Activated gamma-delta T cell treated with anti-CD3 and anti-CD28 coated beads, Interleukin-2, amount 50 U/mL, for 16 hours (primary cell): ENCODE data around the gene NRCAM.
"Not testable (repeated sequence)": the region's sequence is repeated elsewhere in the genome, so short reads cannot be mapped to it uniquely, and the experiment has no call there.

Source experiments
- DNase-seq: peaks from one replicate; pipeline ENCODE4 v3.0.0-alpha.2; 2020; ENCODE audit warnings: low read depth

NRCAM gene

DNA sequence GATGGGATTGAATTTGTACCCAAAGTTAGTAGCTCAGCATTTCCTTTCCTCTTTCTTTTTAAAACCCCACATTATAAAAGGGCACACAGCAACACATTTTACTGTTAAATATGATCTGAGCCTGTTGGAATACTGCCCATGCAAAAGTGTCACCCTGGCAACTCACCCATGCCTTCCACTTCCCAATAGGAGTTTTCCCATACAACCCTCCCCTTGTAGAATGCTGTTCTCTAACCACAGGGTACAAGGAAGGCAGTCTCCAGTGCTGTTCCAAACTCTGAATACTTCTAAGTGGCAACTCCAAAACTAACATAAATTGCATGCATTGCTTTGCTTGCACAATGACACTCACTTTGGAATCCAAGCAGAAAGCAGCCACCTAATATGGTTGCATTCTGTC lies 60.8 kb downstream of the NRCAM start:
- no peak for DNase-seq

DNA sequence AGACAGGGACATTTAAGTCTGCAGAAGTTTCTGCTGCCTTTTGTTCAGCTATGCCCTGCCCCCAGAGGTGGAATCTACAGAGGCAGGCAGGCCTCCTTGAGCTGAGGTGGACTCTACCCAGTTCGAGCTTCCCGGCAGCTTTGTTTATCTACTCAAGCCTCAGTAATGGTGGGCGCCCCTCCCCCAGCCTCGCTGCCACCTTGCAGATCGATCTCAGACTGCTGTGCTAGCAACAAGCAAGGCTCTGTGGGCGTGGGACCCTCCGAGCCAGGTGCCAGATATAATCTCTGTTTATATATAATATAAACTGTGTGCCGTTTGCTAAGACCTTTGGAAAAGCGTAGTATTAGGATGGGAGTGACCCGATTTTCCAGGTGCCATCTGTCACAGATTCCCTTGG lies 63.1 kb downstream of the NRCAM start:
- DNase-seq: not testable (repeated sequence)

DNA sequence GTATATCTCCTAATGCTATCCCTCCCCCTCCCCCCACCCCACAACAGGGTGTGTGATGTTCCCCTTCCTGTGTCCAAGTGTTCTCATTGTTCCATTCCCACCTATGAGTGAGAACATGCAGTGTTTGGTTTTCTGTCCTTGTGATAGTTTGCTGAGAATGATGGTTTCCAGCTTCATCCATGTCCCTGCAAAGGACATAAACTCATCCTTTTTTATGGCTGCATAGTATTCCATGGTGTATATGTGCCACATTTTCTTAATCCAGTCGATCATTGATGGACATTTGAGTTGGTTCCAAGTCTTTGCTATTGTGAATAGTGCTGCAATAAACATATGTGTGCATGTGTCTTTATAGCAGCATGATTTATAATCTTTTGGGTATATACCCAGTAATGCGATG lies 68.5 kb downstream of the NRCAM start:
- not testable (repeated sequence) for DNase-seq

DNA sequence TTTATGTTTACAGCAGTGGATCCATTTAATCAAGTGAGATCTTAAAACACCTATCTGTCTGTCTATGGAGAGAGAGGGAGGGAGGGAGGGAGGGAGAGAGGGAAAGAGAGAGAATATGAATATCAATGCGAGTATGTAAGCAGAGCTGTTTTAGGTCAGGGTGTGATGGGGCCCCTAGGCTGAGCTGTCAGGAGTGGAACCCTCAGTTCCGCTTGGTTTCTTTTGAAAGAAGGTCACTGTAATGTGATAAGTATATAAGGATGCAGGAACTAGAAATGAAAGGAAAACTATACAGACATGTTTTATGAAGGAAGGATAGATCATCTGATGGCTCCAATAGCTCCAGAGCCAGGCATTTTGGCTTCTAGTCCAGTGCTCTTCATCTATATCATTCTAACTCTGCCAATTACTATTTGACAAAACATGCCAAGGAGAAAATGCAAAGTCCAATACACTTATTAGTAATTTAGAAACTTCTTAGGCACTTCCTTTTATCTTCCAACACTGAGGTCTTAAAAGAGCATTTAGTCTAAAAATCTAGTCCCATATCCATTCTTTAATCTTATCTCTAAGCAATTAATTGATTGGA lies 70.3 kb downstream of the NRCAM start:
- DNase-seq: no peak

GRCh38 chr7:108384716-108385483 lies 71.3 kb downstream of the NRCAM start:
- no peak for DNase-seq

- no peak for DNase-seq
Observed at GRCh38 chr7:108382932-108383331, 73.3 kb downstream of the NRCAM start.

- DNase-seq: no peak
Observed at GRCh38 chr7:108380517-108380916, 75.7 kb downstream of the NRCAM start.

DNA sequence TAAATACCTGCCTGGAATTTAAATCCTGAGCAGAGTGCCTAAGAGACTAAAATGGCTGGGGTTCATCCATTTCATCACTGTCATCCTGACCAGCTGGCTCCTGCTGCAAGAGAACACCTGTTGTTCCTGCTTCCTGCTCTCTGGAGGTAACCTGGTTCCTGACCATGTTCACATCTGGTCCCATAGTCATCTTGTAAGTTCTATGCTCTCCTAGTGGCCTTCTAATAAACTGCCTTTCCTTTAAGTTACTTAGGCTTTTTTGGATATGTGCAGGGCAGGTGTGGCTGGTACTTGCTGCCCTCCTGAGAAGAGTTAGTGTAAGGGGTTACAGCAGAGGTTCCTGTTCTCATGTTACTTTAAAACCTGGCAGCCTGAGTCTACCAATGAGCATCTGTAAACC lies 80.0 kb downstream of the NRCAM start:
- no peak for DNase-seq

GRCh38 chr7:108375668-108376067 lies 80.6 kb downstream of the NRCAM start:
- no peak for DNase-seq

- no peak for DNase-seq
Observed at GRCh38 chr7:108374899-108375298, 81.3 kb downstream of the NRCAM start.

DNA sequence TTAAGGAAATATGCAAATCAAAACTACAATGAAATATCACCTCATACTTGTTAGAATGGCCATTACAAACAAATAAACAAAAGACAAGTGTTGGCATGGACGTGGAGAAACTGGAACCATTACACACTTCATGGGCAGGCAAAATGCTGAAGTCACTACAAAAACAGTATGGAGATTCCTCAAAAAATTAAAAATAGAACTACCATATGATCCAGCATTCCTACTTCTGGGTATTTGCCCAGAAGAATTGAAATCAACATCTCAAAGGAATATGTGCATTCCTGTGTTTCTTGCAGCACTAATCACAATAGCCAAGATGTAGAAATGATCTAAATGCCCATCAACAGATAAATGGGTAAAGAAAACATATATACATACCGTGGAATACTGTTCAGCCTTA lies 83.6 kb downstream of the NRCAM start:
- DNase-seq: no peak

- no peak for DNase-seq
Observed at GRCh38 chr7:108370616-108371015, 85.6 kb downstream of the NRCAM start.

DNA sequence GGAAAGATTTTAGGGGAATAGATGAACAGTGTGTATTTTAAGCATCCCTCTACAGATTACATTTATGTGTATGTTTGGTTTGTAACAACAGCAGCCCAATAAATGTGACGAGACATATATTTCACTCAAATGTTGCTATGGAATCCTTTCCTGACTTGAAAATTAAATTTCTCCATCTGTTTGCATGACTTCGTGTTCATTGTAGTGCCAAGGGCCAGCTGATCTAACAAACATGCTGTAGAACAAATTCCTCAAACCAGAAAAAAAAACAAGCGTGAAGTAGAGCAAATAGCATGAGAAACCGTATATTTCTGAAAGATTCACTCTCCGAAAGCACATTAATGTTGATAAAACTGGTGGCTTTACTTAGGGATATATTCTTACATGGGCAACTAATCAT lies 87.8 kb downstream of the NRCAM start:
- no peak for DNase-seq

DNA sequence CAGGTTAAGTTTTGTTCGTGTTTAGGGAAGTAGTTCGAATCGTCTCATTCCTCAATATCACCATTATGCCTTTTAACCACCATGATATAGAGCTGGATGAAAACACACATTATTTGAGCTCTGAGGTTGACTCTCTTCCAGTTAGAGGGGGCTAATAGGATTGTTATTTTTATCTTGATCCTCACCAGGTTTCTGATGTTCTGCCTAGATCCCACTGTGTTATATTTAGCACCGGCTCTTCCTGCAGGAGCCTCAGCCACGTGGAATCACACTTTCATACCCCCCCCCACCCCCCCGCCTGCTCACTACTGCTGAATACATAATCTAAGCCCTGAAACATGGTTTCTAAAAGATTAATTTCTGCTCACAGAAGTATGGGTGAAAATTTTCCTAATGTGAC lies 88.3 kb downstream of the NRCAM start:
- DNase-seq: no peak

DNA sequence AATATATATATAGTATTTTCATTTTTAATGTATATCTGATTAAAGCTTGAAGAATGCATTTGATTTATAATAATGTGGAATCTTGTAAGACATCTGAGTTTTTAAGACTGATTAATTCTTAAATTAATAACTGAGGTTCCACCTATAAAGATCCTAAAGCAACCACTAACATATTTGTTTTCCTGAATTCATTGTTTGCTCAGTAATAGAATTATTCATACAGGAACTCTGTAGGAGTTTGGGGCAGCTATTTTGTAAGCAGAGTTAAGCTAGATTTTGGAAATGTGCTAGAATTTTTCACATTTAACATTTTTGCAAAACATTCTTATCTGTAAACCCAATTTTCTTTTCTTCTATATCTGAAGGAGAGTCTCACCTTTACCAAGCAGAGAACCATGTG lies 88.9 kb downstream of the NRCAM start:
- no peak for DNase-seq

DNA sequence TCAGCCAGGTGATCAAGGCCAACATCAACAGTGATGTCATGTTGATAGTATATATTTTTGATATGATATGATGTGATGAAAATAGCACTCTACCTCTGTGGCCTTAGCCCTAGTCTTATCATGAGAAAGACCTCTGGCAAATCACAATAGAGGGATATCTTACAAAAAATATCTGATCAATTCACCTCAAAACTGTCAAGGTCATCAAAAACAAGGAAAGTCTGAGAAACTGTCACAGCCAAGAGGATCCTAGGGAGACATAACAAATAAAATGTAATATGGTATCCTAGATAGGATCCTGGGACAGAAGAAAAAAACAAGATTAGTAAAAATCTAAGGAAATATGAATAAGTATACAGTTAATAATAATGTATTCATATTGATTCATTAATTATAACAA lies 92.6 kb downstream of the NRCAM start:
- no peak for DNase-seq

DNA sequence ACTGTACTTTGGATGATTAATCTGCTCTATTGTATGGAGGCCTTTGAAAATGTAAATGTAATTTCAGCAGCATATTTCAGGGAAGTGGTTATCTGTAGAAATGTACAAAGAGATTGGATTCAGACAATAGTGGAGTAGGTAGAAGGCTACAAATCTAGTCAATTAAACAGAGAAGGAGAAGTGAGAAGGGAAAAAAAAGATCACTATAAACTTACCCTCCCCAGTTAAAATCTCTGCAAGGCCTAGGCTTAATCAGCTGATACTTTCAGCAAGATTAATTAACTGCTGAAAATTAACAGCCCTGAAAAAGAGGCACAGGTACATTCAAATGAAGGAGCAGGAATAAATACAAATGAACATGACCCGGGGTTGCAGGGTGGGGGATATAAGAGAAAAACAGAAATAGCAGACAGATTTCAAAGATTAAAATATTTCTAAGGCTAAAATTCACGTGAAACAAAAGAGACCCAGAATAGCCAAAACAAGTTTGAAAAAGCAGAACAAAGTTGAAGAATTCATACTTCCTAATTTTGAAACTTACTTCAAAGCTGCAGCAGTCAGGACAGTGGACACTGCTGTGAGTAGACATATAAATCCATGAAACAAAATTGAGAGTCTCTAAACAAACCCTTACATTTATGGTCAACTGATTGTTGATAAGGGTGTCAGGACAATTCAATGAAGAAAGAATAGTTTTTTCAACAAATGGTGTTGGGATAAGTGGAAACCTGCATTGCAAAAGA lies 96.0 kb downstream of the NRCAM start:
- no peak for DNase-seq

DNA sequence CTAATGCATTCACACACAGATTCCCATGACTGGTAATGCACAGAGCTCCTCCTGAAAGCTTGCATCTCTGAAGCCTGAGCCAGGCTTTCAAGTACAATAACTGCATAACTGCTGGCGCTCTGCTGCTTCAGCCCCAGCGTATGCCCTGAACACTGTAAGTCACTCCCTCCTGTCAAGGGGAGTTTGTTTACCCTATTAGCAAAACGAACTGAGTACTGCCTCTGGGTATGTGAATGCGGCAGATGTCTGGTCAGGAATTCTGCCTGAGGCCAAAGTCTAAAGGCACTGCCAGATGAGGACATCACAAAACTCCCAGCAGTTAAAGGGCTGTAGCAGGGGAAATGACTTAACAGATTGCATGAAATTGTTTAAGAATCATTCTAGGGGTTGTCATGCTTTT lies 97.7 kb downstream of the NRCAM start:
- DNase-seq: no peak

- DNase-seq: no peak
Observed at GRCh38 chr7:108351729-108352131, 104.5 kb downstream of the NRCAM start.

GRCh38 chr7:108348913-108349312 lies 107.3 kb downstream of the NRCAM start:
- DNase-seq: no peak

GRCh38 chr7:108347616-108348015 lies 108.6 kb downstream of the NRCAM start:
- DNase-seq: no peak

GRCh38 chr7:108345710-108346336 lies 110.4 kb downstream of the NRCAM start:
- DNase-seq: no peak

GRCh38 chr7:108340856-108341411 lies 115.3 kb downstream of the NRCAM start:
- DNase-seq: no peak
